WTC11 (cell line): Measurements from ENCODE around the gene USF1. TPM values are rescaled to one million over a fixed set of nuclear protein-coding genes. Genes with fewer than 3 reads are reported as not detected.

Experiments used
- ATAC-seq: fragments of 200-7000 bp; cut with Tn5 transposase; 2 replicates; pipeline ENCODE4 v1.10.0; 2021; ENCODE audit warnings: mild to moderate bottlenecking, moderate library complexity
- CTCF ChIA-PET: fragments of 300-600 bp; sonication (Branson Sonifier 250); formaldehyde crosslinking; loops from one replicate; lab custom pipeline; 2021; ENCODE audit warnings: antibody characterized with exemption; lab: Charles Lee
- POLR2A ChIA-PET: fragments of 350-600 bp; sonication (Branson Sonifier 250); formaldehyde crosslinking; loops from one replicate; lab custom pipeline; 2021; ENCODE audit warnings: antibody characterized with exemption; lab: Charles Lee
- DNase-seq: peaks from one replicate; pipeline ENCODE4 v3.0.0; 2021; ENCODE audit warnings: low spot score
- H3K27ac Mint-ChIP-seq: 2 replicates; pipeline ENCODE4 v1.8.0; 2021; ENCODE audit warnings: mixed read lengths
- H3K27me3 Mint-ChIP-seq: 2 replicates; pipeline ENCODE4 v1.8.0; 2021; ENCODE audit warnings: low read depth, mild to moderate bottlenecking, moderate library complexity, mixed read lengths
- H3K36me3 Mint-ChIP-seq: 2 replicates; pipeline ENCODE4 v1.8.0; 2021; ENCODE audit warnings: mixed read lengths
- H3K4me1 Mint-ChIP-seq: 2 replicates; pipeline ENCODE4 v1.8.0; 2022; ENCODE audit warnings: mixed read lengths
- H3K4me3 Mint-ChIP-seq: 2 replicates; pipeline ENCODE4 v1.8.0; 2021; ENCODE audit warnings: mild to moderate bottlenecking, moderate library complexity, mixed read lengths
- H3K9me3 Mint-ChIP-seq: 2 replicates; pipeline ENCODE4 v1.8.0; 2021; ENCODE audit warnings: mixed read lengths
- ELF4 ChIP-seq: sonication (generic); formaldehyde crosslinking; IDR thresholded peaks from 2 replicates; pipeline ENCODE4 v1.8.1; 2022; ENCODE audit warnings: low read depth, mild to moderate bottlenecking, moderate library complexity, missing genetic modification reagents
- IRF2 ChIP-seq: sonication (generic); formaldehyde crosslinking; IDR thresholded peaks from 2 replicates; pipeline ENCODE4 v1.8.0; 2022; ENCODE audit warnings: low read depth, missing genetic modification reagents, borderline replicate concordance
- MXD4 ChIP-seq: fragments of 250-450 bp; sonication (Bioruptor Pico); IDR thresholded peaks from 2 replicates; pipeline ENCODE4 v1.8.0; 2021; ENCODE audit warnings: mild to moderate bottlenecking, moderate library complexity, borderline replicate concordance
- NR1H2 ChIP-seq: sonication (generic); formaldehyde crosslinking; IDR thresholded peaks from 2 replicates; pipeline ENCODE4 v1.9.0; 2021; ENCODE audit warnings: mild to moderate bottlenecking, moderate library complexity, missing genetic modification reagents
- RELA ChIP-seq: sonication (generic); formaldehyde crosslinking; IDR thresholded peaks from 2 replicates; pipeline ENCODE4 v1.8.1; 2022; ENCODE audit warnings: missing genetic modification reagents, mild to moderate bottlenecking, borderline replicate concordance
- SMAD3 ChIP-seq: sonication (generic); formaldehyde crosslinking; IDR thresholded peaks from 2 replicates; pipeline ENCODE4 v1.8.0; 2022; ENCODE audit warnings: missing genetic modification reagents, mild to moderate bottlenecking, borderline replicate concordance
- SP1 ChIP-seq: sonication (generic); formaldehyde crosslinking; conservative IDR thresholded peaks from 2 replicates; pipeline ENCODE4 v1.8.1; 2022; ENCODE audit warnings: missing genetic modification reagents
- TCF7 ChIP-seq: sonication (generic); formaldehyde crosslinking; IDR thresholded peaks from 2 replicates; pipeline ENCODE4 v1.8.0; 2022; ENCODE audit warnings: mild to moderate bottlenecking, low read depth, missing genetic modification reagents, moderate library complexity
- ZNF232 ChIP-seq: sonication (generic); formaldehyde crosslinking; IDR thresholded peaks from 2 replicates; pipeline ENCODE4 v1.8.0; 2022; ENCODE audit warnings: mild to moderate bottlenecking, missing genetic modification reagents
- ZNF671 ChIP-seq: fragments of 250-450 bp; sonication (Bioruptor Pico); IDR thresholded peaks from 2 replicates; pipeline ENCODE4 v1.8.0; 2021; ENCODE audit warnings: mild to moderate bottlenecking
- total RNA-seq: library from RNA; stranded (reverse); gene quantifications from 3 replicates; pipeline ENCODE4 v1.2.3, GENCODE V29; 2021
- TF ChIP-seq, protein P1 (sequence below): sonication (generic); formaldehyde crosslinking; IDR thresholded peaks from 2 replicates; pipeline ENCODE4 v1.8.1; 2022; ENCODE audit warnings: missing genetic modification reagents, borderline replicate concordance
- TF ChIP-seq, protein P2 (sequence below): fragments of 250-450 bp; sonication (Bioruptor Pico); conservative IDR thresholded peaks from 2 replicates; pipeline ENCODE4 v1.9.0; 2021; ENCODE audit warnings: mild to moderate bottlenecking
- TF ChIP-seq, protein P3 (sequence below): sonication (generic); formaldehyde crosslinking; IDR thresholded peaks from 2 replicates; pipeline ENCODE4 v1.8.0; 2022; ENCODE audit warnings: mild to moderate bottlenecking, missing genetic modification reagents
- TF ChIP-seq, protein P4 (sequence below): sonication (generic); formaldehyde crosslinking; IDR thresholded peaks from 2 replicates; pipeline ENCODE4 v1.8.1; 2022; ENCODE audit warnings: low read depth, mild to moderate bottlenecking, moderate library complexity, missing genetic modification reagents, borderline replicate concordance
- TF ChIP-seq, protein P5 (sequence below): sonication (generic); formaldehyde crosslinking; IDR thresholded peaks from 2 replicates; pipeline ENCODE4 v1.8.1; 2022; ENCODE audit warnings: mild to moderate bottlenecking, missing genetic modification reagents, moderate library complexity, borderline replicate concordance
- TF ChIP-seq, protein P6 (sequence below): fragments of 250-450 bp; sonication (Bioruptor Pico); IDR thresholded peaks from 2 replicates; pipeline ENCODE4 v1.9.0; 2021; ENCODE audit warnings: mild to moderate bottlenecking
- TF ChIP-seq, protein P7 (sequence below): fragments of 250-450 bp; sonication (Bioruptor Pico); IDR thresholded peaks from 2 replicates; pipeline ENCODE4 v1.9.0; 2021; ENCODE audit warnings: mild to moderate bottlenecking

USF1 gene
- total RNA-seq, 1 experiment from 2014 or later: 65.6 TPM

DNA sequence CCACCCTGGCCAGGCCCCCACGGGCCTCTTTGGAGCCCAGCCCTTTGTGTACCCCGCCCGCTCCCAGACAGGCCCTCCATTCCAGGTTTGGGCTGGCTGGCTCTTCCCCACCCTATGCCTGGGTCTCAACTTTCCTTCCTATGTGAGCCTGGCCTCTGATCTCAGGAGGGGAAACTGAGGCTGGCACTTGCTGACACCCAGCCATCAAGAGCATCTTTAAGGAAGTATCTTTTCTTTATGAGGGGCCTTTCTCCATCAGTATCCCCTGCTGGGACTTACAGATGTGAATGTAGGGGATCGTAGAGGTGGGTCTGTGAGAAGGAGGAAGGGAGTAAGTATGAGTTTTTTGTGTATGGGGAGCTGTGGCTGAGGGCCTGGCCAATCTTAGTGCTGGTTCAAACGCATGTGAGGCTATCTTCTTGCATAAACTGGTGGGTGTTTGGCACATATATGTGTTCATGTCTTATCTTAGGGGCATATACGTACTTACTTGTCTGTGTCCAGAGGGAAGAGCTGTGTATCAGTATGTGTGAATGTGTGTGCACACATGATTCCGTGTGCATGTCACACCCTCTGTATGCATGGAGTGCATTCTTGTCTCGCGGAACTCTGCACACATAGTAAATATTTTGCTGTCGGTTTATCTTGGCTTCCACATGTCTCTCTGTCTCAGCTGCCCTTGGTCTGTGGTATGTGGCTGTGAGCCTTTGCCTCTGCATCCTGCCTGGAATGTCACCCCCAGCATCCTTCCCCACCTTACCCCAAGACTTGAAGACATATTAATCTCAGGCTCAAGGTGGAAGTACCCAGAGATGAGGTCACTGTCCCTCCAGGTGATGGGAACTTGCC, 38.2 kb upstream of the USF1 start:
- TF ChIP-seq TCF7 (CRISPR knock-in tag): no peak
- no peak for TF ChIP-seq MXD4
- TF ChIP-seq, protein P1, sequence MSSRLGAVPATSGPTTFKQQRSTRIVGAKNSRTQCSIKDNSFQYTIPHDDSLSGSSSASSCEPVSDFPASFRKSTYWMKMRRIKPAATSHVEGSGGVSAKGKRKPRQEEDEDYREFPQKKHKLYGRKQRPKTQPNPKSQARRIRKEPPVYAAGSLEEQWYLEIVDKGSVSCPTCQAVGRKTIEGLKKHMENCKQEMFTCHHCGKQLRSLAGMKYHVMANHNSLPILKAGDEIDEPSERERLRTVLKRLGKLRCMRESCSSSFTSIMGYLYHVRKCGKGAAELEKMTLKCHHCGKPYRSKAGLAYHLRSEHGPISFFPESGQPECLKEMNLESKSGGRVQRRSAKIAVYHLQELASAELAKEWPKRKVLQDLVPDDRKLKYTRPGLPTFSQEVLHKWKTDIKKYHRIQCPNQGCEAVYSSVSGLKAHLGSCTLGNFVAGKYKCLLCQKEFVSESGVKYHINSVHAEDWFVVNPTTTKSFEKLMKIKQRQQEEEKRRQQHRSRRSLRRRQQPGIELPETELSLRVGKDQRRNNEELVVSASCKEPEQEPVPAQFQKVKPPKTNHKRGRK (CRISPR knock-in tag): no peak
- TF ChIP-seq IRF2 (CRISPR knock-in tag): no peak
- TF ChIP-seq, protein P2, sequence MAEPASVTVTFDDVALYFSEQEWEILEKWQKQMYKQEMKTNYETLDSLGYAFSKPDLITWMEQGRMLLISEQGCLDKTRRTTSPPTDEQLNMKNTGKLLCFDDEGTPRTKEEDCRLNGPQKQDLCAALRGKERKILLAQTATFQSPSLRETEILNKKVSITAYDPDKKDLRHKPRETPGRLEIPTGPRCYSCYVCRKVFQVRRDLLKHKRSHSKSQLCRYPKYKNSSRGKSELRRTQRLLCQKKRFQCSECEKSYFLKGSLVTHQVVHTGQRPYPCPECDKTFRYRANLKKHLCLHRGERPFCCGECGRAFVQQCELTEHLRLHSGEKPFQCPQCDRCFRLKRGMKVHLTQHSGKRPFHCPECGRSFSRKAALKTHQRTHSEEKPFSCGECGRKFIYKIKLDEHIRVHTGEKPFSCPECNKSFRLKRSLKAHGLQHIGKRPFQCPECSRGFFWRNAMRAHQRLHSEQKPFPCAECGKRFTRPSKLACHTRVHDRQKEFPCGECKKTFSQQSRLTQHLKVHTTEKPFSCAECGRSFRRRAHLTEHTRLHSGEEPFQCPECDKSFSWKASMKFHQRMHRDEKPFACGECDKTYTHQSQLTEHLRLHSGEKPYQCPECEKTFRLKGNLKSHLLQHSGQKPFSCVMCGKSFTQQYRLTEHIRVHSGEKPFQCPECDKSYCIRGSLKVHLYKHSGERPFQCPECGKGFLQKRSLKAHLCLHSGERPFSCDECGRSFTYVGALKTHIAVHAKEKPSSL (CRISPR knock-in tag): no peak
- TF ChIP-seq, protein P3, sequence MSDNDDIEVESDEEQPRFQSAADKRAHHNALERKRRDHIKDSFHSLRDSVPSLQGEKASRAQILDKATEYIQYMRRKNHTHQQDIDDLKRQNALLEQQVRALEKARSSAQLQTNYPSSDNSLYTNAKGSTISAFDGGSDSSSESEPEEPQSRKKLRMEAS: no peak
- TF ChIP-seq, protein P4, sequence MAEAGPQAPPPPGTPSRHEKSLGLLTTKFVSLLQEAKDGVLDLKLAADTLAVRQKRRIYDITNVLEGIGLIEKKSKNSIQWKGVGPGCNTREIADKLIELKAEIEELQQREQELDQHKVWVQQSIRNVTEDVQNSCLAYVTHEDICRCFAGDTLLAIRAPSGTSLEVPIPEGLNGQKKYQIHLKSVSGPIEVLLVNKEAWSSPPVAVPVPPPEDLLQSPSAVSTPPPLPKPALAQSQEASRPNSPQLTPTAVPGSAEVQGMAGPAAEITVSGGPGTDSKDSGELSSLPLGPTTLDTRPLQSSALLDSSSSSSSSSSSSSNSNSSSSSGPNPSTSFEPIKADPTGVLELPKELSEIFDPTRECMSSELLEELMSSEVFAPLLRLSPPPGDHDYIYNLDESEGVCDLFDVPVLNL (CRISPR knock-in tag): no peak
- no peak for TF ChIP-seq ELF4
- TF ChIP-seq, protein P5, sequence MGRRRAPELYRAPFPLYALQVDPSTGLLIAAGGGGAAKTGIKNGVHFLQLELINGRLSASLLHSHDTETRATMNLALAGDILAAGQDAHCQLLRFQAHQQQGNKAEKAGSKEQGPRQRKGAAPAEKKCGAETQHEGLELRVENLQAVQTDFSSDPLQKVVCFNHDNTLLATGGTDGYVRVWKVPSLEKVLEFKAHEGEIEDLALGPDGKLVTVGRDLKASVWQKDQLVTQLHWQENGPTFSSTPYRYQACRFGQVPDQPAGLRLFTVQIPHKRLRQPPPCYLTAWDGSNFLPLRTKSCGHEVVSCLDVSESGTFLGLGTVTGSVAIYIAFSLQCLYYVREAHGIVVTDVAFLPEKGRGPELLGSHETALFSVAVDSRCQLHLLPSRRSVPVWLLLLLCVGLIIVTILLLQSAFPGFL (CRISPR knock-in tag): no peak
- TF ChIP-seq RELA: no peak
- no peak for TF ChIP-seq ZNF671 (CRISPR knock-in tag)
- TF ChIP-seq, protein P6, sequence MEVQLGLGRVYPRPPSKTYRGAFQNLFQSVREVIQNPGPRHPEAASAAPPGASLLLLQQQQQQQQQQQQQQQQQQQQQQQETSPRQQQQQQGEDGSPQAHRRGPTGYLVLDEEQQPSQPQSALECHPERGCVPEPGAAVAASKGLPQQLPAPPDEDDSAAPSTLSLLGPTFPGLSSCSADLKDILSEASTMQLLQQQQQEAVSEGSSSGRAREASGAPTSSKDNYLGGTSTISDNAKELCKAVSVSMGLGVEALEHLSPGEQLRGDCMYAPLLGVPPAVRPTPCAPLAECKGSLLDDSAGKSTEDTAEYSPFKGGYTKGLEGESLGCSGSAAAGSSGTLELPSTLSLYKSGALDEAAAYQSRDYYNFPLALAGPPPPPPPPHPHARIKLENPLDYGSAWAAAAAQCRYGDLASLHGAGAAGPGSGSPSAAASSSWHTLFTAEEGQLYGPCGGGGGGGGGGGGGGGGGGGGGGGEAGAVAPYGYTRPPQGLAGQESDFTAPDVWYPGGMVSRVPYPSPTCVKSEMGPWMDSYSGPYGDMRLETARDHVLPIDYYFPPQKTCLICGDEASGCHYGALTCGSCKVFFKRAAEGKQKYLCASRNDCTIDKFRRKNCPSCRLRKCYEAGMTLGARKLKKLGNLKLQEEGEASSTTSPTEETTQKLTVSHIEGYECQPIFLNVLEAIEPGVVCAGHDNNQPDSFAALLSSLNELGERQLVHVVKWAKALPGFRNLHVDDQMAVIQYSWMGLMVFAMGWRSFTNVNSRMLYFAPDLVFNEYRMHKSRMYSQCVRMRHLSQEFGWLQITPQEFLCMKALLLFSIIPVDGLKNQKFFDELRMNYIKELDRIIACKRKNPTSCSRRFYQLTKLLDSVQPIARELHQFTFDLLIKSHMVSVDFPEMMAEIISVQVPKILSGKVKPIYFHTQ (CRISPR knock-in tag): no peak
- TF ChIP-seq SP1 (CRISPR knock-in tag): no peak
- TF ChIP-seq, protein P7, sequence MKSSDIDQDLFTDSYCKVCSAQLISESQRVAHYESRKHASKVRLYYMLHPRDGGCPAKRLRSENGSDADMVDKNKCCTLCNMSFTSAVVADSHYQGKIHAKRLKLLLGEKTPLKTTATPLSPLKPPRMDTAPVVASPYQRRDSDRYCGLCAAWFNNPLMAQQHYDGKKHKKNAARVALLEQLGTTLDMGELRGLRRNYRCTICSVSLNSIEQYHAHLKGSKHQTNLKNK (CRISPR knock-in tag): no peak
- TF ChIP-seq SMAD3: no peak
- no peak for TF ChIP-seq NR1H2 (CRISPR knock-in tag)
- TF ChIP-seq ZNF232 (CRISPR knock-in tag): no peak
- ChIA-PET CTCF (interaction anchor here (0.5 to 4.0 kb wide), 5 partner anchors 12 to 94 kb away, joined by 3 to 24 read pairs (median 6); partner anchors contain the start of genes F11R and KLHDC9), POLR2A (interaction anchor here (0.6 kb wide), 1 partner anchor 206 kb away, joined by 3 read pairs; no protein-coding TSS in a partner anchor)
- Mint-ChIP-seq H3K27me3 (no peaks in the 10 kb centered on the region; the same call in 1 of the 2 replicates), H3K4me1 (peaks cover 43% of the 10 kb centered on the region), H3K27ac (no peak overlapping the region), H3K36me3 (no peaks in the 10 kb centered on the region), H3K9me3 (no peaks in the 10 kb centered on the region), H3K4me3 (no peak overlapping the region)
- ATAC-seq (no peak), DNase-seq (no peak)
